Measurements from ENCODE around the gene RCOR3.

GRCh38 chr1:211280910-211281309 is 21.7 kb downstream of the RCOR3 start:
- no peak for TF ChIP-seq POLR2A (IDR thresholded peaks at IDR 0.05)
- no peak for TF ChIP-seq CTCF (IDR thresholded peaks at IDR 0.05)
